Gastrocnemius medialis (tissue), 4 donors: ENCODE data around the gene RGS1.

Experiments
- POLR2A ChIP-seq, 2 donors: fragments of 450-650 bp; IDR thresholded peaks; one replicate each; pipeline ENCODE4 v1.6.1; 2017; ENCODE audit warnings: antibody characterized with exemption in 2 of 2, mild to moderate bottlenecking in 2 of 2, moderate library complexity in 2 of 2
- TF ChIP-seq, protein P1 (sequence below), 5 experiments: fragments of 450-650 bp in 3 of 5; fragments of 200-600 bp in 2 of 5; sonication (generic) in 2 of 5; IDR thresholded peaks in 4 of 5; conservative IDR thresholded peaks in 1 of 5; 1 replicate in 4 of 5; 2 replicates in 1 of 5; pipeline ENCODE4 v1.5.1; 2016 to 2019; ENCODE audit warnings: antibody characterized with exemption in 5 of 5, mild to moderate bottlenecking in 3 of 5, moderate library complexity in 3 of 5

DNA sequence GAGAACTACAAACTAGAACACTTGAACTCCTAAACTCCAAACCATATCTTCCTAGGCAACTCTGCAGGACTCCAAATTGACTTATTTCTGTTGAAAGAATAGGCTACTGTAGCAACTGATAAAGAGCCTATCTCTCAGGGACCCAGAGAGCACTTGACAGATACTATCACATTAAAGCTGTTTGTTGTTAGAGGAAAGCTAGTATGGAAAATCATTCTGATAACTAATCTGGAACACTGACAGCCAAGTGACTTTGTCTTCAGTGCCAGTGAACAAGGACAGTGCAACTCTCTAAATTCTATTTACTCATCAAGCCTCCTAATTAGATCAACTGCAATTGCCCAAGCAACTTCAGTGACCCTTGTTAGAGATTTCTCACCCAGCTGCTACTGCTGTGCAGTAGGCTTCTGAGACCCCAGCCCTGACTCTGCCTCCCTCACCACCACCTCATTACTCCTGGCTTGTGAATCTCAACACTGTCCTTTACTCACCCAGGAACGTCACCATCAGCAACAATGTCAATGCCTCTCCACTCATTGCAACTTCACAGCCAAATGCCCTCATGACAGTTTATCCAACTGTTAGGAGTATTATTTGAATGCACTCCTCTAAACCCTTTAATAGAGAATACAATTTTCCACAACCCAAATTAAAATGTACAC, 53.0 kb downstream of the RGS1 start:
- TF ChIP-seq, protein P1, sequence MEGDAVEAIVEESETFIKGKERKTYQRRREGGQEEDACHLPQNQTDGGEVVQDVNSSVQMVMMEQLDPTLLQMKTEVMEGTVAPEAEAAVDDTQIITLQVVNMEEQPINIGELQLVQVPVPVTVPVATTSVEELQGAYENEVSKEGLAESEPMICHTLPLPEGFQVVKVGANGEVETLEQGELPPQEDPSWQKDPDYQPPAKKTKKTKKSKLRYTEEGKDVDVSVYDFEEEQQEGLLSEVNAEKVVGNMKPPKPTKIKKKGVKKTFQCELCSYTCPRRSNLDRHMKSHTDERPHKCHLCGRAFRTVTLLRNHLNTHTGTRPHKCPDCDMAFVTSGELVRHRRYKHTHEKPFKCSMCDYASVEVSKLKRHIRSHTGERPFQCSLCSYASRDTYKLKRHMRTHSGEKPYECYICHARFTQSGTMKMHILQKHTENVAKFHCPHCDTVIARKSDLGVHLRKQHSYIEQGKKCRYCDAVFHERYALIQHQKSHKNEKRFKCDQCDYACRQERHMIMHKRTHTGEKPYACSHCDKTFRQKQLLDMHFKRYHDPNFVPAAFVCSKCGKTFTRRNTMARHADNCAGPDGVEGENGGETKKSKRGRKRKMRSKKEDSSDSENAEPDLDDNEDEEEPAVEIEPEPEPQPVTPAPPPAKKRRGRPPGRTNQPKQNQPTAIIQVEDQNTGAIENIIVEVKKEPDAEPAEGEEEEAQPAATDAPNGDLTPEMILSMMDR (IDR thresholded peaks at IDR 0.05 in 4 of 5, conservative IDR thresholded peaks at IDR 0.05 in 1 of 5), result no peak
- TF ChIP-seq POLR2A (IDR thresholded peaks at IDR 0.05), result no peak
